ENCODE measurements around the gene KLHL34.

DNA sequence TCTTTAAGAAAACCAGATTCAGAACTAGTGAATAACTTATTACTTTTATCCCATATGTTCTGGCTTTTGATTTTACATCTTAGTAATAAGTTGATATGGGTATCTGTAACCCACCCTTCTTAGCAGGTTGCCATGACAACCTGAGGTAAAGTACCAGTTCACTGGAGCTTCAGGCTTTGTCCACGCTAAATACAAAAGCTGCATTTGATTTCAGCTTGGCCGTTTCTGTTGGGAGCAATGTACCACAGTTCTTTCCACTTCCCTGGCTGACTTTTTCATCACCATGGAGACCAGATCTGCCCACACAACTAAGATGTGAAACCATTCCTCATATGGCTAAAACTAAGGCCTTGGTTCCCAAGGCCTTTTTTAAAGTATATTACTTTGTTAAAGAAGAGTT, 26.1 kb downstream of the KLHL34 start:
- no peak for TF ChIP-seq CTCF (IDR thresholded peaks at IDR 0.05; ENCODE audit: insufficient read depth, low read length)
- TF ChIP-seq REST (IDR thresholded peaks at IDR 0.05; ENCODE audit: insufficient replicate concordance, low read depth): no peak
- no peak for TF ChIP-seq POLR2AphosphoS5 (IDR thresholded peaks at IDR 0.05; ENCODE audit: low read depth)

Data from HL-60 (cell line).